Stimulated activated CD8-positive, alpha-beta memory T cell treated with anti-CD3 and anti-CD28 coated beads, Interleukin-4, amount 100 ng/mL, for 1 hour (primary cell): ENCODE data around the gene PNKD.
"Not testable (repeated sequence)": the region's sequence is repeated elsewhere in the genome, so short reads cannot be mapped to it uniquely, and the experiment has no call there.

Experiments
- DNase-seq, 2 donors: peaks; one replicate each; pipeline ENCODE4 v3.0.0-alpha.2; 2020; ENCODE audit warnings: low read depth in 2 of 2, low spot score in 1 of 2

Gene PNKD

GRCh38 chr2:218272531-218273212 lies 2.4 kb downstream of the PNKD start:
- peak; percentile 51 to 64 for DNase-seq

GRCh38 chr2:218273214-218273907 lies 3.0 kb downstream of the PNKD start:
- DNase-seq: not testable (repeated sequence)

GRCh38 chr2:218273908-218274249 lies 3.6 kb downstream of the PNKD start:
- DNase-seq: no peak

- no peak for DNase-seq
Observed at GRCh38 chr2:218274586-218274985, 4.3 kb downstream of the PNKD start.

- no peak for DNase-seq
Observed at GRCh38 chr2:218275371-218276072, 5.2 kb downstream of the PNKD start.

GRCh38 chr2:218276986-218277755 lies 6.9 kb downstream of the PNKD start:
- DNase-seq: no peak

- no peak for DNase-seq
Observed at GRCh38 chr2:218277921-218278320, 7.6 kb downstream of the PNKD start.

- no peak for DNase-seq
Observed at GRCh38 chr2:218278531-218279360, 8.4 kb downstream of the PNKD start.

- DNase-seq: no peak
Observed at GRCh38 chr2:218280260-218280870, 10.0 kb downstream of the PNKD start.

GRCh38 chr2:218281449-218281848 lies 11.1 kb downstream of the PNKD start:
- no peak for DNase-seq

- DNase-seq: no peak
Observed at GRCh38 chr2:218282173-218282991, 12.1 kb downstream of the PNKD start.

GRCh38 chr2:218284106-218284811 lies 13.9 kb downstream of the PNKD start:
- peak in 1 of 2 donors; percentile 33 for DNase-seq

GRCh38 chr2:218285604-218286003 lies 15.3 kb downstream of the PNKD start:
- no peak for DNase-seq

- peak; percentile 46 to 67 for DNase-seq
Observed at GRCh38 chr2:218286570-218287459, 16.5 kb downstream of the PNKD start.

GRCh38 chr2:218289639-218290315 lies 19.5 kb downstream of the PNKD start:
- no peak for DNase-seq

GRCh38 chr2:218290316-218291261 lies 20.3 kb downstream of the PNKD start:
- no peak for DNase-seq
